Measurements from ENCODE around the gene SIPA1L3. TPM values are rescaled to one million over a fixed set of nuclear protein-coding genes. Genes with fewer than 3 reads are reported as not detected.

SIPA1L3 gene
- total and polyA plus RNA-seq, 9 of the 15 experiments (the other 6 are each of a cell fraction or from before 2014, with no cell fraction given): 0.01 to 6.1 (median 2.5) TPM

GRCh38 chr19:38044267-38045111 lies 137.5 kb downstream of the SIPA1L3 start:
- peaks cover 13 to 32% of the 10 kb centered on the region in 2 experiments; a peak in 4 of 5 replicates for H3K27me3 ChIP-seq (ENCODE audit: control insufficient read depth in 2 of 2, insufficient read depth in 2 of 2, low read length in 2 of 2)
- no peaks in the 10 kb centered on the region for H3K79me2 ChIP-seq (ENCODE audit: control insufficient read depth, insufficient read depth, low read length)
- no peaks in the 10 kb centered on the region for H3K36me3 ChIP-seq (ENCODE audit: control insufficient read depth, insufficient read depth, low read length)
- BruUV-seq (replicated peaks): no TSS peak
- 39% methylated on average over 14 of the region's 16 CpGs for WGBS (ENCODE audit: insufficient coverage, low coverage, missing lambda C conversion rate)
- H3K27ac ChIP-seq (ENCODE audit: extremely low read depth, low read depth, low read length): no peak overlapping the region
- ChIA-PET POLR2A (interaction anchor here (0.5 kb wide), 1 partner anchor 40 kb away, joined by 3 read pairs; no protein-coding TSS in a partner anchor), CTCF (ENCODE audit: low intra/inter-chr PET ratio) (no interaction called here)
- H3K4me3 ChIP-seq: no peak overlapping the region
- no peak overlapping the region for H3K9ac ChIP-seq (ENCODE audit: insufficient read depth in 1 of 2, low read depth in 2 of 2, low read length in 2 of 2)
- in situ Hi-C loops (cut with MboI) (no loop called here), intact Hi-C loops (cut with micrococcal nuclease) (no loop called here)
- H3K9me1 ChIP-seq (ENCODE audit: control insufficient read depth, insufficient read depth, low read length): no peaks in the 10 kb centered on the region
- TF ChIP-seq HBP1 (CRISPR knock-in tag; IDR thresholded peaks at IDR 0.05) (no peak), CTCF (IDR thresholded peaks at IDR 0.05 in 2 of 3, conservative IDR thresholded peaks at IDR 0.05 in 1 of 3; ENCODE audit: insufficient read depth in 2 of 3, low read depth in 1 of 3, low read length in 3 of 3) (peak in 1 of 3 experiments; percentile 16; a peak in 2 of 6 replicates)
- H4K20me1 ChIP-seq (replicated peaks; ENCODE audit: control insufficient read depth, insufficient read depth, low read length): peaks cover 8% of the 10 kb centered on the region; the same call in 1 of the 2 replicates
- FAIRE-seq: no peak
- no peak for DNase-seq (ENCODE audit: extremely low read depth in 1 of 4, low spot score in 3 of 4)
- no peaks in the 10 kb centered on the region; a peak in 1 of 5 replicates for H3K4me1 ChIP-seq (replicated peaks in 1 of 2; ENCODE audit: control insufficient read depth in 2 of 2, insufficient read depth in 2 of 2, low read length in 2 of 2)
- no peak for ATAC-seq
- no peaks in the 10 kb centered on the region for H3K9me3 ChIP-seq (replicated peaks; ENCODE audit: control insufficient read depth, insufficient read depth, low read depth, low read length)
- no peak overlapping the region for H3K4me2 ChIP-seq (ENCODE audit: insufficient read depth, low read length)
- no peak overlapping the region for H2AFZ ChIP-seq (ENCODE audit: low read depth, low read length)

Data from K562 (cell line).